GM12874 (cell line): ENCODE data around the gene MBNL1.

Experiments used
- TF ChIP-seq, protein P1 (sequence below): IDR thresholded peaks from 2 replicates; pipeline ENCODE4 v1.5.1; 2011; ENCODE audit warnings: low read depth, mild to moderate bottlenecking, control low read depth, low read length, moderate library complexity; ENCODE audit not compliant: insufficient read depth

Gene MBNL1

DNA sequence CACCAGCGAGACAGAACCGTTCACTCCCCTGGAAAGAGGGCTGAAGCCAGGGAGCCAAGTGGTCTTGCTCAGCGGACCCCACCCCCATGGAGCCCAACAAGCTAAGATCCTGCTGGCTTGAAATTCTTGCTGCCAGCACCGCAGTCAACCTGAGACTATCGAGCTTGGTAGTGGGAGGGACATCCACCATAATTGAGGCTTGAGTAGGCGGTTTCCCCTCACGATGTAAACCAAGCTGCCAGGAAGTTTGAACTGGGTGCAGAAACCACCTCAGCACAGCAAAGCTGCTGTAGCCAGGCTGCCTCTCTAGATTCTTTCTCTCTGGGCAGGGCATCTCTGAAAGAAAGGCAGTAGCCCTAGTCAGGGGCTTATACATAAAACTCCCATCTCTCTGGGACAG, 151.0 kb downstream of the MBNL1 start:
- TF ChIP-seq, protein P1, sequence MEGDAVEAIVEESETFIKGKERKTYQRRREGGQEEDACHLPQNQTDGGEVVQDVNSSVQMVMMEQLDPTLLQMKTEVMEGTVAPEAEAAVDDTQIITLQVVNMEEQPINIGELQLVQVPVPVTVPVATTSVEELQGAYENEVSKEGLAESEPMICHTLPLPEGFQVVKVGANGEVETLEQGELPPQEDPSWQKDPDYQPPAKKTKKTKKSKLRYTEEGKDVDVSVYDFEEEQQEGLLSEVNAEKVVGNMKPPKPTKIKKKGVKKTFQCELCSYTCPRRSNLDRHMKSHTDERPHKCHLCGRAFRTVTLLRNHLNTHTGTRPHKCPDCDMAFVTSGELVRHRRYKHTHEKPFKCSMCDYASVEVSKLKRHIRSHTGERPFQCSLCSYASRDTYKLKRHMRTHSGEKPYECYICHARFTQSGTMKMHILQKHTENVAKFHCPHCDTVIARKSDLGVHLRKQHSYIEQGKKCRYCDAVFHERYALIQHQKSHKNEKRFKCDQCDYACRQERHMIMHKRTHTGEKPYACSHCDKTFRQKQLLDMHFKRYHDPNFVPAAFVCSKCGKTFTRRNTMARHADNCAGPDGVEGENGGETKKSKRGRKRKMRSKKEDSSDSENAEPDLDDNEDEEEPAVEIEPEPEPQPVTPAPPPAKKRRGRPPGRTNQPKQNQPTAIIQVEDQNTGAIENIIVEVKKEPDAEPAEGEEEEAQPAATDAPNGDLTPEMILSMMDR = no peak

DNA sequence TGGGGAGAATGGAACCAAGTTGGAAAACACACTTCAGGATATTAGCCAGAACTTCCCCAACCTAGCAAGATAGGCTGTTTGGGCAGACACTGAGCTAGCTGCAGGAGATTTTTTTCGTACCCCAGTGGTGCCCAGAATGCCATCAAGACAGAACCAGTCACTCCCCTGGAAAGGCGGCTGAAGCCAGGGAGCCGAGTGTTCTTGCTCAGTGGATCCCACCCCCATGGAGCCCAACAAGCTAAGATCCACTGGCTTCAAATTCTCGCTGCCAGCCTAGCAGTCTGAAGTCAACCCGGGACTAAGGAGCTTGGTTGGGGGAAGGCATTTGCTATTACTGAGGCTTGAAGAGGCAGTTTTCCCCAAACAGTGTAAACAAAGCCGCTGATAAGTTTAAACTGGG, 152.4 kb downstream of the MBNL1 start:
- TF ChIP-seq, protein P1 = no peak

DNA sequence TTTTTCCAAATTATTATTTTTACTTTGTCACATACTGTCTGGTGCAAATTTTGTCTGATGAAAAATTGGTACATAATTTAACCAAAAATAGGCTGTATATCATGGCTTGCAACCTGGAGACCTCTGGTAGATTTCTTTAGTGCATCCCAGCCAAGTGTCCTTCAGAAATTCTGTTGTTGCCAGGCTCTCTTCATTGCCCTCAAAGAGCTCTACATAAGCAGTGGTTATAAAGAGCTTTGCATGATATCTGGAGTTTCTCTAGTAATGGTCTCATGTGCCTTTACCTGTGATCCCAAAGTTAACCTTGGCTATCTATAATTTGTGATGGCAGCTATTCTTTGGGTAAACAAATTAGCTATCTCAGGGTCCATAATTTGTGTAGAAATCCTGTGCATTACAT, 157.7 kb downstream of the MBNL1 start:
- TF ChIP-seq, protein P1 = no peak

DNA sequence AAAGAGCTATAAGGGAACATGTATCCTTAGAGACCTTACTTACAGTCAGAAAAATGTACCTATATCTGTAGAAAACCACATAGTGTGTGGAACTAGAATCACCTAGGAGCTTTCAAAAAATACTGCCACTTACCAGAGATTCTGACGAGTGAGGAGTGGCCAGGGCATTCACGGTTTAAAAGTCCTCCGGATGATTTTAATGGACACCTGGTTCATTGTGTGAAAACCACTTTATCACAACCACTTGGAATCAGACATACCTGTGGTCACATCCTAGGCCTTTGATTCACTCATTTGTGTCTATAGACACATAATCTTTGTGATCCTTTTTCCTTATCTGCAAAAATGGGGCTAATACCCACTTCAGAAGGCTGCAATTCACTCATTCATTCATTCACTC, 159.8 kb downstream of the MBNL1 start:
- TF ChIP-seq, protein P1 = no peak

DNA sequence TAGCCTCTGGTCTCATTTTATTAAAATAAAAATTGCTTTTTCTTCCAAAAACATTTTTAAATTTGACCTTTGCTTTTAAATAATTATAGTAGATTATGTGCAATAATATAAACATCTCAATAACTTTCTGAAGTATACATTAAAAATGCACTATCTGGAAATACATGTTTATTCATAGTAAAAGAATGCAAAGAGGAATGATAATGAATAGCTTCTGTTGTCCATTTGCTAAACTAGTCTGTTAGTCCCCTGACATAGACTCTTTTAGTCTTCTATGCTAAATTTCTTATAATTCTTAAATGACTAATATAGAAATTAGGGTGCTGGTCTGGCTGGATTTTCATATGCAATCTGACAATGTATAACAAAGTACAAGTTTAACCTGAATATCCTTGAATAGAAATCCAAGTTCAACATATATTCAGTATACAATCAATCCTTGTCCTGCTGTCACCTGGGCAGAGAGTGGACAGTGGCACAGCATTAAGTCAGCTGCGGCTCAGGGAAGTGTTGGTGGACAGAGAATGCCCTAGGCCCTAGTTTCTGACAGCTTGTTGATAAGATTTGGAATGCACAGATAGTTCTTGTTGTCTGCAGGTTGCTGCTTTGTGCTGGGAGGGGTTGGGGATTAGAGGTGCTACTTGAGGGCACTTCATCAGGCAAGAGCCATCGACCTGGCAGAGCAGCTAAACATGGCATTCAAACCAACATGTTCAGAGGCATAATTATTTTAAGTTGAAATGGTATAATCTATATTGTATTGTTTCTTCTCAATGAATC, 161.7 kb downstream of the MBNL1 start:
- TF ChIP-seq, protein P1 = no peak

DNA sequence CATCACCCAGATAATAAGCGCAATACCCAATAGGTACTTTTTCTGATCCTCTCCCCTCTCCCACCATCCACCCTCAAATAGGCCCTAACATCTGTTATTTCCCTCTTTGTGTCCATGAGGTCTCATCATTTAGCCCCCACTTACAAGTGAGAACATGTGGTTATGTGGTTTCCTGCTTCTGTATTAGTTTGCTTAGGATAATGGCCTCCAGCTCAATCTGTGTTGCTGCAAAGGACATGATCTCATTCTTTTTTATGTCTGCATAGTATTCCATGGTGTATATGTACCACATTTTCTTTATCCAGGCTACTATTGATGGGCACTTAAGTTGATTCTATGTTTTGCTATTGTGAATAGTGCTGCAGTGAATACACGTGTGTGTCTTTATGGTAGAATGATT, 165.4 kb downstream of the MBNL1 start:
- TF ChIP-seq, protein P1 = no peak

DNA sequence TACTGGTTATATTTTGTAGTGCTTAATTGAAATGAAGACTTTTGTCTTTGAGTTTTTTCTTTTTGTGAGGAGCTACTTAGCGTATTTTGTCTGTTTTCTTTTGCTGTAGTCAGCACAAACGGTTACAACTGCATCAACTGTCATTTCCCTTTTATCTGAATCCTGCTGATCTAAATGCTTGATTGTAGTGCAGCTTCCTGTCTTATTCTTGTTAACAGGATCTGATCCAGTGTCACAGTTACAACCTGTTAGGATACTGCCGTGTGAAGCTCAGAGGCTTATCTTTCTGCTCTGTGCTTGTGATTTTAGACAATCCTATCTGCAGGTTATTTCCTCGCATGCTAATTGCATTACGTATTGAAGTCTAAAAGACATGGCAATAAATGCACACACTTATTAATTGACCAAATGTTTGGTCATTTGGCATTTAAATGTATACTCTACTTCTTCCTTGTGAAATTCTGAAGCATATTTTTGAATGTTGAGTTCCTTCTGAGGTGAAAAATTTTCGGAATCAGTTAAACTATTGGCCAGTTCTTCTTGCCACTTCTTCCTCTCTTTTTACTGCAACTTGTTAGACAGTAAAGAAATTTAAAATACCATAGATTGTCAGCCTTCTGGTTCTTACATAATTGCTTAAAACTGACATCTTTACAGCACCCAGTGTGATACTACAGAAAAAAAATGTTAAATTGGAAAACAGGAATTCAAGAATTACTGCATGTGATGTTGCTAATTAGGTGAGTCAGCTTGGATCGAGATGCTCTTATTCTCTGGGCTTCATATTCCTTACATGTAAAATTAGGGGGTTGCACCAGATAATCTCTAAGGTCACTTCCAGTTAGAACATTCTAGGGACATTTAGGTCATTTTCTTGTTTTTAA, 168.2 kb downstream of the MBNL1 start:
- TF ChIP-seq, protein P1 = no peak
